ENCODE measurements around the gene FNDC1. TPM values are rescaled to one million over a fixed set of nuclear protein-coding genes. Genes with fewer than 3 reads are reported as not detected.
A peak's percentile ranks its signal among the peaks of the same experiment; 100 is the strongest.
"Not testable (repeated sequence)": the region's sequence is repeated elsewhere in the genome, so short reads cannot be mapped to it uniquely, and the experiment has no call there.

Gene FNDC1
- 1 to 10 TPM in 1 of 2 donors, under 1 TPM in 1; 0.40 to 8.6 TPM for total RNA-seq
- polyA plus RNA-seq, result under 1 TPM; 0.06 to 0.23 TPM
- long read RNA-seq, donor 1, result 0 reads
- long read RNA-seq, donor 2, result 0 reads
- long read RNA-seq, donor 3, result 0 reads
- long read RNA-seq, donor 4, result 0 reads
- long read RNA-seq, donor 5, result 0 reads

GRCh38 chr6:159169193-159169555 is at the start of gene FNDC1:
Gene FNDC1 (plus strand): TSS chr6:159169400. CDS start chr6:159169597, 197 bp downstream.
- peak in 2 of 3 donors; percentile 45 to 51 for DNase-seq
- no peak within 1 kb of the TSS for H3K27ac ChIP-seq (ENCODE audit: low read depth in 1 of 2, low read length in 1 of 2)
- no peak within 1 kb of the TSS for H3K4me3 ChIP-seq
- H3K27me3 ChIP-seq (ENCODE audit: control insufficient read depth in 3 of 3, insufficient read depth in 3 of 3, low read length in 2 of 3), result peaks cover 14 to 67% (median 38%) of the 10 kb centered on the region in 3 donors
- no peak within 1 kb of the TSS for H3K9ac ChIP-seq (ENCODE audit: insufficient read depth in 1 of 2, low read length in 2 of 2)
- ATAC-seq (ENCODE audit: insufficient read depth, low FRiP score), result peak; percentile 82
- H3K4me1 ChIP-seq (ENCODE audit: control insufficient read depth in 5 of 5, insufficient read depth in 5 of 5, low read length in 5 of 5), result peaks cover 0 to 31% (median 8%) of the 10 kb centered on the region in 5 donors
- TF ChIP-seq, protein P1, sequence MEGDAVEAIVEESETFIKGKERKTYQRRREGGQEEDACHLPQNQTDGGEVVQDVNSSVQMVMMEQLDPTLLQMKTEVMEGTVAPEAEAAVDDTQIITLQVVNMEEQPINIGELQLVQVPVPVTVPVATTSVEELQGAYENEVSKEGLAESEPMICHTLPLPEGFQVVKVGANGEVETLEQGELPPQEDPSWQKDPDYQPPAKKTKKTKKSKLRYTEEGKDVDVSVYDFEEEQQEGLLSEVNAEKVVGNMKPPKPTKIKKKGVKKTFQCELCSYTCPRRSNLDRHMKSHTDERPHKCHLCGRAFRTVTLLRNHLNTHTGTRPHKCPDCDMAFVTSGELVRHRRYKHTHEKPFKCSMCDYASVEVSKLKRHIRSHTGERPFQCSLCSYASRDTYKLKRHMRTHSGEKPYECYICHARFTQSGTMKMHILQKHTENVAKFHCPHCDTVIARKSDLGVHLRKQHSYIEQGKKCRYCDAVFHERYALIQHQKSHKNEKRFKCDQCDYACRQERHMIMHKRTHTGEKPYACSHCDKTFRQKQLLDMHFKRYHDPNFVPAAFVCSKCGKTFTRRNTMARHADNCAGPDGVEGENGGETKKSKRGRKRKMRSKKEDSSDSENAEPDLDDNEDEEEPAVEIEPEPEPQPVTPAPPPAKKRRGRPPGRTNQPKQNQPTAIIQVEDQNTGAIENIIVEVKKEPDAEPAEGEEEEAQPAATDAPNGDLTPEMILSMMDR (IDR thresholded peaks at IDR 0.05; ENCODE audit: control extremely low read depth, extremely low read depth), result no peak
- WGBS, 2 donors, result 2 to 4% methylated on average over 5 to 59 of the region's 59 CpGs
- peaks cover 0 to 3% (median 0%) of the 10 kb centered on the region in 4 donors for H3K9me3 ChIP-seq (ENCODE audit: control insufficient read depth in 4 of 4, insufficient read depth in 3 of 4, low read length in 3 of 4)
- H3K36me3 ChIP-seq (ENCODE audit: control insufficient read depth in 4 of 4, insufficient read depth in 4 of 4, low read length in 4 of 4), result no peaks in the 10 kb centered on the region

DNA sequence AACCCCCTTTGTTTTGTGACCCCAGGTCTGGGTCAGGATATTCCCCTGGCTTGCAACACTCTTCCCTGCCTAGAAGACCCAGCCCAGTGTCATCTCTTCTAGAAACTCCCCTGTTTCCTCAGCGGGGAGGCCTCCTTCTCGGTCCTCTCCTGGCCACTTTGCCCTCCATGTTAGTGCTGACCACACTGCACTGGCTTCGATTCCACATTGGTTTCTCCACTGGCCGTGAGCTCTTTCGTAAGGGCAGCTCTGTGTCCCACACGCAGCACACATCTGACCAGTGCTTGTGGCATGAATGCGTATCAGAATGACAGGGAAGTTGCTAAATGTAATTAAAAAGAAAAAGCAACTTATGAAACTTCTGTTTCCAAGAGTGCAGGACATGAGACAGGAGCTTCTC is 49.4 kb upstream of the FNDC1 start:
- no peaks in the 10 kb centered on the region for H3K27me3 ChIP-seq (ENCODE audit: control insufficient read depth in 3 of 3, insufficient read depth in 3 of 3, low read length in 2 of 3)
- peaks cover 0 to 8% (median 0%) of the 10 kb centered on the region in 5 donors for H3K4me1 ChIP-seq (ENCODE audit: control insufficient read depth in 5 of 5, insufficient read depth in 5 of 5, low read length in 5 of 5)
- WGBS, 2 donors, result 37 to 72% methylated on average over 7 of the region's 7 CpGs
- no peak overlapping the region for H3K9ac ChIP-seq (ENCODE audit: insufficient read depth in 1 of 2, low read length in 2 of 2)
- TF ChIP-seq, protein P1 (IDR thresholded peaks at IDR 0.05; ENCODE audit: control extremely low read depth, extremely low read depth), result no peak
- DNase-seq (no peak), ATAC-seq (ENCODE audit: insufficient read depth, low FRiP score) (peak; percentile 22)
- H3K4me3 ChIP-seq, result no peak overlapping the region
- peak overlapping the region in 1 of 2 donors; percentile 84 for H3K27ac ChIP-seq (ENCODE audit: low read depth in 1 of 2, low read length in 1 of 2)
- no peaks in the 10 kb centered on the region for H3K36me3 ChIP-seq (ENCODE audit: control insufficient read depth in 4 of 4, insufficient read depth in 4 of 4, low read length in 4 of 4)
- no peaks in the 10 kb centered on the region for H3K9me3 ChIP-seq (ENCODE audit: control insufficient read depth in 4 of 4, insufficient read depth in 3 of 4, low read length in 3 of 4)

DNA sequence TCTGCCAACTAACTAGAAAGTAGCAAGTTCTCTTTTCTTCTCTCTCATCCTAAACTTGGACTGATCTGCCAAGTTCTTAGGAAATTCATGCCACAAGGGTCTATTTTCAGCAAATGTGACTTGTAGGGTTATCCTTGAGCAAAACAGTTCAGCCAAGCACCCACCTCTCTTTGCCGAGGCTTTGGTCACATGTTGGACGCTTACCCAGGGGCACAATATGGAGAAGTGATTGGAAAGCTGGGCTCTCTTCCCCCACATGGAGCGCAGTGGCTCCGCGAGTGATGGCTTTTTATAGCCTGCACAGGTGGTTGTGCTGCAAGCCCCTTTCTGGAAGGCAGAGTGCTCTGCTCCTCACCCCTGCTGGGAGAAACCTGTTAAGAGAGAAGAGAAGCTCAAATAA is 47.7 kb upstream of the FNDC1 start:
- Histone ChIP-seq H3K27ac (ENCODE audit: low read depth in 1 of 2, low read length in 1 of 2) (no peak overlapping the region), H3K36me3 (ENCODE audit: control insufficient read depth in 4 of 4, insufficient read depth in 4 of 4, low read length in 4 of 4) (no peaks in the 10 kb centered on the region), H3K9me3 (ENCODE audit: control insufficient read depth in 4 of 4, insufficient read depth in 3 of 4, low read length in 3 of 4) (no peaks in the 10 kb centered on the region), H3K27me3 (ENCODE audit: control insufficient read depth in 3 of 3, insufficient read depth in 3 of 3, low read length in 2 of 3) (no peaks in the 10 kb centered on the region), H3K4me3 (no peak overlapping the region), H3K4me1 (ENCODE audit: control insufficient read depth in 5 of 5, insufficient read depth in 5 of 5, low read length in 5 of 5) (peaks cover 0 to 12% (median 0%) of the 10 kb centered on the region in 5 donors), H3K9ac (ENCODE audit: insufficient read depth in 1 of 2, low read length in 2 of 2) (no peak overlapping the region)
- no peak for DNase-seq
- TF ChIP-seq, protein P1 (IDR thresholded peaks at IDR 0.05; ENCODE audit: control extremely low read depth, extremely low read depth), result no peak
- ATAC-seq (ENCODE audit: insufficient read depth, low FRiP score), result no peak
- WGBS, 2 donors, result 73 to 85% methylated on average over 5 of the region's 5 CpGs

GRCh38 chr6:159122453-159122852 is 46.7 kb upstream of the FNDC1 start:
- 88 to 90% methylated on average over 4 of the region's 4 CpGs for WGBS, 2 donors
- no peak for ATAC-seq (ENCODE audit: insufficient read depth, low FRiP score)
- peak overlapping the region in 1 of 2 donors; percentile 37 for H3K27ac ChIP-seq (ENCODE audit: low read depth in 1 of 2, low read length in 1 of 2)
- TF ChIP-seq, protein P1 (IDR thresholded peaks at IDR 0.05; ENCODE audit: control extremely low read depth, extremely low read depth), result no peak
- no peaks in the 10 kb centered on the region for H3K9me3 ChIP-seq (ENCODE audit: control insufficient read depth in 4 of 4, insufficient read depth in 3 of 4, low read length in 3 of 4)
- H3K9ac ChIP-seq (ENCODE audit: insufficient read depth in 1 of 2, low read length in 2 of 2), result no peak overlapping the region
- H3K4me1 ChIP-seq (ENCODE audit: control insufficient read depth in 5 of 5, insufficient read depth in 5 of 5, low read length in 5 of 5), result peaks cover 0 to 7% (median 0%) of the 10 kb centered on the region in 5 donors
- no peak overlapping the region for H3K4me3 ChIP-seq
- H3K27me3 ChIP-seq (ENCODE audit: control insufficient read depth in 3 of 3, insufficient read depth in 3 of 3, low read length in 2 of 3), result no peaks in the 10 kb centered on the region
- DNase-seq, result no peak
- H3K36me3 ChIP-seq (ENCODE audit: control insufficient read depth in 4 of 4, insufficient read depth in 4 of 4, low read length in 4 of 4), result no peaks in the 10 kb centered on the region

- 77 to 92% methylated on average over 2 of the region's 2 CpGs for WGBS, 2 donors
- DNase-seq; H3K27ac ChIP-seq (ENCODE audit: low read depth in 1 of 2, low read length in 1 of 2); H3K36me3 ChIP-seq (ENCODE audit: control insufficient read depth in 4 of 4, insufficient read depth in 4 of 4, low read length in 4 of 4); H3K27me3 ChIP-seq (ENCODE audit: control insufficient read depth in 3 of 3, insufficient read depth in 3 of 3, low read length in 2 of 3); H3K4me1 ChIP-seq (ENCODE audit: control insufficient read depth in 5 of 5, insufficient read depth in 5 of 5, low read length in 5 of 5); H3K9ac ChIP-seq (ENCODE audit: insufficient read depth in 1 of 2, low read length in 2 of 2); H3K4me3 ChIP-seq; ATAC-seq (ENCODE audit: insufficient read depth, low FRiP score); H3K9me3 ChIP-seq (ENCODE audit: control insufficient read depth in 4 of 4, insufficient read depth in 3 of 4, low read length in 3 of 4): not testable (repeated sequence)
These were observed 45.4 kb upstream of the FNDC1 start for GRCh38 chr6:159123831-159124230.

All from lung (tissue), 16 donors.